Mesenchymal stem cell (in vitro differentiated cells and primary cell): Measurements from ENCODE around the gene TNNT2.

Experiments
- DNase-seq: peaks from one replicate; pipeline ENCODE4 v3.0.0-alpha.2; 2013
- H2AFZ ChIP-seq: one replicate; pipeline ENCODE4 v1.6.1; 2013; ENCODE audit warnings: low read depth, mild to moderate bottlenecking, control low read depth, inconsistent platforms, low read length, moderate library complexity
- H2AK5ac ChIP-seq: 2 replicates; pipeline ENCODE4 v1.6.1; 2013; ENCODE audit warnings: low read length, moderate library complexity, mild to moderate bottlenecking, inconsistent platforms; ENCODE audit not compliant: severe bottlenecking
- H2BK120ac ChIP-seq: one replicate; pipeline ENCODE4 v1.6.1; 2013; ENCODE audit warnings: low read depth, mild to moderate bottlenecking, inconsistent platforms, low read length, moderate library complexity
- H2BK12ac ChIP-seq, 2 experiments: one replicate each; pipeline ENCODE4 v1.6.1; 2013; ENCODE audit warnings: inconsistent platforms in 2 of 2, low read length in 2 of 2, mild to moderate bottlenecking in 2 of 2, moderate library complexity in 2 of 2, control low read depth in 1 of 2
- H2BK15ac ChIP-seq: one replicate; pipeline ENCODE4 v1.6.1; 2013; ENCODE audit warnings: mild to moderate bottlenecking, low read depth, inconsistent platforms; ENCODE audit not compliant: poor library complexity, severe bottlenecking
- H2BK5ac ChIP-seq: 2 replicates; pipeline ENCODE4 v1.6.1; 2013; ENCODE audit warnings: low read depth, mild to moderate bottlenecking, low read length, control low read depth, inconsistent platforms; ENCODE audit not compliant: poor library complexity, severe bottlenecking
- H3K14ac ChIP-seq, 2 experiments: one replicate each; pipeline ENCODE4 v1.6.1; 2013; ENCODE audit warnings: inconsistent platforms in 2 of 2, low read length in 2 of 2, control low read depth in 1 of 2, mild to moderate bottlenecking in 1 of 2, moderate library complexity in 1 of 2
- H3K18ac ChIP-seq, 2 experiments: one replicate each; pipeline ENCODE4 v1.6.1; 2013; ENCODE audit warnings: inconsistent platforms in 2 of 2, low read length in 2 of 2, control low read depth in 1 of 2, low read depth in 1 of 2, mild to moderate bottlenecking in 1 of 2
- H3K23ac ChIP-seq, 2 experiments: one replicate each; pipeline ENCODE4 v1.6.1; 2013; ENCODE audit warnings: inconsistent platforms in 2 of 2, low read length in 2 of 2, mild to moderate bottlenecking in 2 of 2, moderate library complexity in 2 of 2, control low read depth in 1 of 2
- H3K27ac ChIP-seq: 2 replicates; pipeline ENCODE4 v1.5.1; 2013; ENCODE audit warnings: mild to moderate bottlenecking, moderate library complexity, low read length, control low read depth, inconsistent platforms; ENCODE audit not compliant: poor library complexity, severe bottlenecking
- H3K27me3 ChIP-seq, 2 experiments: 2 replicates each; pipeline versions ENCODE4 v1.6.1 to v1.7.0; 2013; ENCODE audit warnings: low read length in 2 of 2, mild to moderate bottlenecking in 2 of 2, moderate library complexity in 2 of 2, control low read depth in 1 of 2, inconsistent platforms in 1 of 2; ENCODE audit not compliant: control insufficient read depth in 1 of 2, insufficient read depth in 1 of 2
- H3K36me3 ChIP-seq, 2 experiments: 2 replicates each; pipeline versions ENCODE4 v1.6.1 to v1.7.0; 2013; ENCODE audit warnings: low read length in 2 of 2, control low read depth in 1 of 2, inconsistent platforms in 1 of 2, low read depth in 1 of 2, mild to moderate bottlenecking in 1 of 2; ENCODE audit not compliant: insufficient read depth in 2 of 2, control insufficient read depth in 1 of 2
- H3K4ac ChIP-seq, 2 experiments: one replicate each; pipeline ENCODE4 v1.6.1; 2013; ENCODE audit warnings: inconsistent platforms in 2 of 2, low read length in 2 of 2, mild to moderate bottlenecking in 2 of 2, moderate library complexity in 2 of 2, control low read depth in 1 of 2, low read depth in 1 of 2
- H3K4me1 ChIP-seq: 2 replicates; pipeline ENCODE4 v1.6.1; 2013; ENCODE audit warnings: low read depth, low read length, control low read depth; ENCODE audit not compliant: control insufficient read depth, insufficient read depth
- H3K4me2 ChIP-seq: 2 replicates; pipeline ENCODE4 v1.6.1; 2013; ENCODE audit warnings: low read length, mild to moderate bottlenecking, inconsistent platforms; ENCODE audit not compliant: poor library complexity, severe bottlenecking
- H3K4me3 ChIP-seq, 2 experiments: 2 replicates each; pipeline versions ENCODE4 v1.5.1 to v1.7.0; 2013; ENCODE audit warnings: low read length in 2 of 2, mild to moderate bottlenecking in 2 of 2, control low read depth in 1 of 2, low read depth in 1 of 2; ENCODE audit not compliant: insufficient read depth in 1 of 2
- H3K79me1 ChIP-seq: replicated peaks from 2 replicates; pipeline ENCODE4 v1.6.1; 2013; ENCODE audit warnings: mild to moderate bottlenecking, control low read depth, low read length, inconsistent platforms; ENCODE audit not compliant: poor library complexity, severe bottlenecking
- H3K9ac ChIP-seq: 2 replicates; pipeline ENCODE4 v1.7.0; 2013; ENCODE audit warnings: mild to moderate bottlenecking, low read length, moderate library complexity
- H3K9me3 ChIP-seq: 2 replicates; pipeline ENCODE4 v1.7.0; 2013; ENCODE audit warnings: mild to moderate bottlenecking, low read length; ENCODE audit not compliant: control insufficient read depth
- H4K8ac ChIP-seq: one replicate; pipeline ENCODE4 v1.6.1; 2013; ENCODE audit warnings: inconsistent platforms, mild to moderate bottlenecking, low read length, moderate library complexity
- H4K91ac ChIP-seq: one replicate; pipeline ENCODE4 v1.6.1; 2013; ENCODE audit warnings: mild to moderate bottlenecking, low read length, inconsistent platforms
- WGBS: methylation state at CpG from one replicate; pipeline ENCODE4 v1.1.7; 2013; ENCODE audit warnings: mixed read lengths; 5-methylcytosine and 5-hydroxymethylcytosine counted together

TNNT2 gene

GRCh38 chr1:201329286-201329685 lies 48.2 kb downstream of the TNNT2 start:
- no peak overlapping the region for H3K4me2 ChIP-seq
- no peak overlapping the region for H2BK15ac ChIP-seq
- H2BK120ac ChIP-seq, result no peak overlapping the region
- H3K4me3 ChIP-seq, result no peak overlapping the region
- H3K9ac ChIP-seq, result no peak overlapping the region
- no peak overlapping the region for H3K4ac ChIP-seq
- H3K27ac ChIP-seq, result no peak overlapping the region
- no peaks in the 10 kb centered on the region for H3K36me3 ChIP-seq
- no peaks in the 10 kb centered on the region for H3K4me1 ChIP-seq
- H3K18ac ChIP-seq, result no peak overlapping the region
- no peaks in the 10 kb centered on the region for H3K79me1 ChIP-seq
- H3K9me3 ChIP-seq, result no peaks in the 10 kb centered on the region
- no peak overlapping the region for H2AK5ac ChIP-seq
- no peak overlapping the region for H2AFZ ChIP-seq
- no peak overlapping the region for H4K8ac ChIP-seq
- 83% methylated on average over 2 of the region's 2 CpGs for WGBS
- H2BK12ac ChIP-seq, result no peak overlapping the region
- H2BK5ac ChIP-seq, result no peak overlapping the region
- DNase-seq, result peak; percentile 5
- no peak overlapping the region for H3K14ac ChIP-seq
- no peak overlapping the region for H4K91ac ChIP-seq
- H3K23ac ChIP-seq, result no peak overlapping the region
- peaks cover 54 to 68% of the 10 kb centered on the region in 2 experiments for H3K27me3 ChIP-seq

DNA sequence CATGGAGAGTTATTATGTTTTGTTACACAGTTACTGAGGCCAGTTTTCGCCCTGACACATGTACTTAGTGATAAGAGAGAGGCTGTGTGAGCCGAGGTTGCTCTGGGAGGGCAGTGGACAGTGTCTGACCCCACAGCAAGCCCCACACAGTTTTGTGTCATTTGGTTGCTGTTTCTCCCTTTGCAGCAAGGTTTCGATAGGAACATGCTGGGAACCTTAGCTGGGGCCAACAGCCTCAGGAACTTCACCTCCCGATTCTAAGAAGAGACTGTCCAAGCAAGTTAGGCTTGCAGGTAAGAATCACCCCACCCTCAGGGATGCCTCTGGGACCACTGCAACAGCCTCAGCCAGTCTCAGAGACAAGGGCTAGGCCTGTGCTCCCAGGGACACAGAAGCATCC lies 48.9 kb downstream of the TNNT2 start:
- no peak for DNase-seq
- H3K23ac ChIP-seq, result no peak overlapping the region
- H3K79me1 ChIP-seq, result no peaks in the 10 kb centered on the region
- H3K9me3 ChIP-seq, result no peaks in the 10 kb centered on the region
- no peak overlapping the region for H2BK12ac ChIP-seq
- H2BK5ac ChIP-seq, result no peak overlapping the region
- H2BK15ac ChIP-seq, result no peak overlapping the region
- no peak overlapping the region for H3K9ac ChIP-seq
- no peak overlapping the region for H3K18ac ChIP-seq
- no peaks in the 10 kb centered on the region for H3K36me3 ChIP-seq
- H3K4ac ChIP-seq, result no peak overlapping the region
- no peak overlapping the region for H2BK120ac ChIP-seq
- H3K4me3 ChIP-seq, result no peak overlapping the region
- no peak overlapping the region for H2AFZ ChIP-seq
- H3K4me2 ChIP-seq, result no peak overlapping the region
- H4K8ac ChIP-seq, result no peak overlapping the region
- H3K27ac ChIP-seq, result no peak overlapping the region
- H3K27me3 ChIP-seq, result peaks cover 58 to 72% of the 10 kb centered on the region in 2 experiments
- no peak overlapping the region for H3K14ac ChIP-seq
- WGBS, result 70% methylated on average over 4 of the region's 4 CpGs
- H2AK5ac ChIP-seq, result no peak overlapping the region
- H4K91ac ChIP-seq, result no peak overlapping the region
- no peaks in the 10 kb centered on the region for H3K4me1 ChIP-seq

GRCh38 chr1:201327687-201328240 lies 49.7 kb downstream of the TNNT2 start:
- DNase-seq, result no peak
- no peak overlapping the region for H3K14ac ChIP-seq

DNA sequence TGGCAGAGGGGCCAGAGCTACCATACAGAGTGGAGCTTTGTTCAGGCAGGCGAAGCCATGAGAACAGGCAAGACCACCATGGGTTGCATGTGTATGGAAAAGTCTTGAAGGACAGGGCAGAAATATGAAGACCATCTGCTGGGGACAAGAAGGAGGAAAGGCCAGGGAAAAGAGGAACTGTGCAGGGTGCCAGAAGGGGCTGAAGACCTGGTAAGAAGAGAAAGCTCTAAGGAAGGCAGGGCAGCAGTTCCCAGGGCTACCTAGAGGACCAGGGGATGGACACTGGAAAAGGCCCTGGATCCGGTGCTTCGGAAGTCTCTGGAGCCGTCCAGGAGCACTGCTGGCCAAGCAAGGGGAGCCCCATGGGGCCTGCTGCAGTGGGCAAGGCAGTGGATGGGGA lies 50.8 kb downstream of the TNNT2 start:
- Histone ChIP-seq H2AFZ (no peak overlapping the region), H3K27me3 (peaks cover 56 to 68% of the 10 kb centered on the region in 2 experiments)
- 64% methylated on average over 4 of the region's 4 CpGs for WGBS

More at GRCh38 chr1:201327687-201328240, 49.7 kb downstream of the TNNT2 start:
- no peak overlapping the region for H2AFZ ChIP-seq
- no peak overlapping the region for H3K4ac ChIP-seq
- H2AK5ac ChIP-seq, result no peak overlapping the region
- no peak overlapping the region for H2BK5ac ChIP-seq
- no peaks in the 10 kb centered on the region for H3K79me1 ChIP-seq
- H4K8ac ChIP-seq, result no peak overlapping the region
- no peak overlapping the region for H2BK120ac ChIP-seq
- H3K4me3 ChIP-seq, result no peak overlapping the region
- H3K9me3 ChIP-seq, result no peaks in the 10 kb centered on the region
- no peaks in the 10 kb centered on the region for H3K36me3 ChIP-seq
- H3K4me2 ChIP-seq, result no peak overlapping the region
- no peak overlapping the region for H3K9ac ChIP-seq
- H2BK12ac ChIP-seq, result no peak overlapping the region
- no peak overlapping the region for H3K27ac ChIP-seq
- 82% methylated on average over 7 of the region's 7 CpGs for WGBS
- H3K27me3 ChIP-seq, result peaks cover 60 to 73% of the 10 kb centered on the region in 2 experiments
- H2BK15ac ChIP-seq, result no peak overlapping the region
- no peak overlapping the region for H3K18ac ChIP-seq
- no peaks in the 10 kb centered on the region for H3K4me1 ChIP-seq
- H3K23ac ChIP-seq, result no peak overlapping the region
- no peak overlapping the region for H4K91ac ChIP-seq

More for the DNA sequence above, 50.8 kb downstream of the TNNT2 start:
- Histone ChIP-seq H3K14ac (no peak overlapping the region), H3K4me1 (no peaks in the 10 kb centered on the region), H2BK120ac (no peak overlapping the region), H3K9me3 (no peaks in the 10 kb centered on the region), H2BK12ac (no peak overlapping the region), H4K91ac (no peak overlapping the region), H2BK5ac (no peak overlapping the region), H3K18ac (no peak overlapping the region), H3K4ac (no peak overlapping the region), H3K36me3 (no peaks in the 10 kb centered on the region), H3K4me3 (no peak overlapping the region), H4K8ac (no peak overlapping the region), H3K4me2 (no peak overlapping the region), H3K9ac (no peak overlapping the region), H2AK5ac (no peak overlapping the region), H2BK15ac (no peak overlapping the region), H3K27ac (no peak overlapping the region), H3K79me1 (no peaks in the 10 kb centered on the region), H3K23ac (no peak overlapping the region)
- no peak for DNase-seq
